ENCODE measurements around the gene WNK2.
"Not testable (repeated sequence)": the region's sequence is repeated elsewhere in the genome, so short reads cannot be mapped to it uniquely, and the experiment has no call there.

The WNK2 gene

GRCh38 chr9:93332317-93332716, 148.4 kb downstream of the WNK2 start:
- Histone ChIP-seq H3K27me3 (ENCODE audit: insufficient read depth, low read depth) (no peaks in the 10 kb centered on the region), H2AFZ (ENCODE audit: low read depth) (no peak overlapping the region), H3K36me3 (ENCODE audit: insufficient read depth) (no peaks in the 10 kb centered on the region), H3K27ac (no peak overlapping the region), H3K9ac (no peak overlapping the region), H4K20me1 (ENCODE audit: insufficient read depth) (no peaks in the 10 kb centered on the region), H3K4me3 (IDR thresholded peaks at IDR 0.05; ENCODE audit: insufficient read depth, low read depth, low read length) (no peak overlapping the region), H3K79me2 (ENCODE audit: insufficient read depth, low read depth) (no peaks in the 10 kb centered on the region), H3K4me1 (ENCODE audit: low read depth, poor library complexity, severe bottlenecking) (no peaks in the 10 kb centered on the region), H3K4me2 (no peak overlapping the region)
- no peak for TF ChIP-seq CTCF (conservative IDR thresholded peaks at IDR 0.05; ENCODE audit: low read depth, low read length)

- TF ChIP-seq CTCF (conservative IDR thresholded peaks at IDR 0.05; ENCODE audit: low read depth, low read length): no peak
- no peaks in the 10 kb centered on the region for H3K4me1 ChIP-seq (ENCODE audit: low read depth, poor library complexity, severe bottlenecking)
- H3K9ac ChIP-seq: no peak overlapping the region
- H3K27ac ChIP-seq: no peak overlapping the region
- H2AFZ ChIP-seq (ENCODE audit: low read depth): no peak overlapping the region
- H3K4me3 ChIP-seq (IDR thresholded peaks at IDR 0.05; ENCODE audit: insufficient read depth, low read depth, low read length): no peak overlapping the region
- H3K36me3 ChIP-seq (ENCODE audit: insufficient read depth): no peaks in the 10 kb centered on the region
- no peaks in the 10 kb centered on the region for H4K20me1 ChIP-seq (ENCODE audit: insufficient read depth)
- no peak overlapping the region for H3K4me2 ChIP-seq
- no peaks in the 10 kb centered on the region for H3K27me3 ChIP-seq (ENCODE audit: insufficient read depth, low read depth)
- H3K79me2 ChIP-seq (ENCODE audit: insufficient read depth, low read depth): no peaks in the 10 kb centered on the region
These were observed 152.8 kb downstream of the WNK2 start for GRCh38 chr9:93336720-93337119.

GRCh38 chr9:93338196-93338595, 154.3 kb downstream of the WNK2 start:
- not testable (repeated sequence) for H3K27ac ChIP-seq; H3K79me2 ChIP-seq (ENCODE audit: insufficient read depth, low read depth); H3K4me3 ChIP-seq (IDR thresholded peaks at IDR 0.05; ENCODE audit: insufficient read depth, low read depth, low read length); H3K27me3 ChIP-seq (ENCODE audit: insufficient read depth, low read depth); H3K4me1 ChIP-seq (ENCODE audit: low read depth, poor library complexity, severe bottlenecking); H3K4me2 ChIP-seq; H4K20me1 ChIP-seq (ENCODE audit: insufficient read depth); H2AFZ ChIP-seq (ENCODE audit: low read depth); H3K9ac ChIP-seq; H3K36me3 ChIP-seq (ENCODE audit: insufficient read depth)

GRCh38 chr9:93340091-93340490, 156.2 kb downstream of the WNK2 start:
- Histone ChIP-seq H3K79me2 (ENCODE audit: insufficient read depth, low read depth) (no peaks in the 10 kb centered on the region), H3K27ac (no peak overlapping the region), H3K9ac (no peak overlapping the region), H3K4me3 (IDR thresholded peaks at IDR 0.05; ENCODE audit: insufficient read depth, low read depth, low read length) (no peak overlapping the region), H3K4me2 (no peak overlapping the region), H4K20me1 (ENCODE audit: insufficient read depth) (no peaks in the 10 kb centered on the region), H3K36me3 (ENCODE audit: insufficient read depth) (no peaks in the 10 kb centered on the region), H3K27me3 (ENCODE audit: insufficient read depth, low read depth) (no peaks in the 10 kb centered on the region), H2AFZ (ENCODE audit: low read depth) (no peak overlapping the region), H3K4me1 (ENCODE audit: low read depth, poor library complexity, severe bottlenecking) (no peaks in the 10 kb centered on the region)
- no peak for TF ChIP-seq CTCF (conservative IDR thresholded peaks at IDR 0.05; ENCODE audit: low read depth, low read length)

GRCh38 chr9:93341820-93342219, 157.9 kb downstream of the WNK2 start:
- not testable (repeated sequence) for H3K79me2 ChIP-seq (ENCODE audit: insufficient read depth, low read depth); H3K9ac ChIP-seq; H3K4me2 ChIP-seq; H3K27ac ChIP-seq; H2AFZ ChIP-seq (ENCODE audit: low read depth); H3K4me1 ChIP-seq (ENCODE audit: low read depth, poor library complexity, severe bottlenecking); H4K20me1 ChIP-seq (ENCODE audit: insufficient read depth); H3K4me3 ChIP-seq (IDR thresholded peaks at IDR 0.05; ENCODE audit: insufficient read depth, low read depth, low read length); H3K36me3 ChIP-seq (ENCODE audit: insufficient read depth); H3K27me3 ChIP-seq (ENCODE audit: insufficient read depth, low read depth)

- not testable (repeated sequence) for H3K9ac ChIP-seq; H3K27me3 ChIP-seq (ENCODE audit: insufficient read depth, low read depth); H3K36me3 ChIP-seq (ENCODE audit: insufficient read depth); H3K4me1 ChIP-seq (ENCODE audit: low read depth, poor library complexity, severe bottlenecking); H3K79me2 ChIP-seq (ENCODE audit: insufficient read depth, low read depth); H3K4me3 ChIP-seq (IDR thresholded peaks at IDR 0.05; ENCODE audit: insufficient read depth, low read depth, low read length); H2AFZ ChIP-seq (ENCODE audit: low read depth); H3K27ac ChIP-seq; H4K20me1 ChIP-seq (ENCODE audit: insufficient read depth); H3K4me2 ChIP-seq
These were observed 158.5 kb downstream of the WNK2 start for GRCh38 chr9:93342428-93342827.

Measured in KMS-11 (cell line).